ENCODE measurements around the gene P4HA2. TPM values are rescaled to one million over a fixed set of nuclear protein-coding genes. Genes with fewer than 3 reads are reported as not detected.

The P4HA2 gene
- total and polyA plus RNA-seq, 2 of the 8 experiments (the other 6 are each of a cell fraction or from before 2014, with no cell fraction given): 7.4 to 9.3 TPM

GRCh38 chr5:132274050-132274792 lies 46.6 kb upstream of the P4HA2 start:
- H2BK15ac ChIP-seq (ENCODE audit: low read length): no peak overlapping the region
- FAIRE-seq (no peak), DNase-seq (ENCODE audit: low read depth in 1 of 2, low spot score in 2 of 2) (no peak)
- no peak overlapping the region for H3K23ac ChIP-seq (ENCODE audit: insufficient read length)
- peaks cover 0 to 12% (median 5%) of the 10 kb centered on the region in 4 experiments; a peak in 5 of 7 replicates for H3K4me1 ChIP-seq (replicated peaks in 1 of 4; ENCODE audit: control insufficient read depth in 3 of 4, insufficient read depth in 4 of 4, low read length in 3 of 4)
- no peak overlapping the region for H4K8ac ChIP-seq (ENCODE audit: extremely low read depth, insufficient read depth, low read length)
- H4K91ac ChIP-seq (replicated peaks; ENCODE audit: insufficient read length, low read length): no peak overlapping the region
- H3K14ac ChIP-seq (ENCODE audit: insufficient read length): no peak overlapping the region
- ChIA-PET CTCF (ENCODE audit: partially characterized antibody) (interaction anchor here (0.9 to 3.5 kb wide), 8 partner anchors 8 to 50 kb away, joined by 3 to 54 read pairs (median 8); partner anchors contain the start of gene SLC22A4), POLR2A (ENCODE audit: partially characterized antibody) (no interaction called here)
- no peak overlapping the region for H4K5ac ChIP-seq (ENCODE audit: insufficient read length, low read depth, low read length)
- 92% methylated on average over 12 of the region's 14 CpGs; no CpG with 5 or more reads in 1 of the 2 experiments for WGBS, 2 experiments (ENCODE audit: extremely low coverage in 1 of 2, insufficient coverage in 1 of 2, insufficient read length in 1 of 2, insufficient replicate concordance in 2 of 2, low coverage in 1 of 2, low lambda C conversion rate in 2 of 2, missing lambda C conversion rate in 1 of 2)
- H3K9ac ChIP-seq (replicated peaks in 1 of 4; ENCODE audit: extremely low read depth in 1 of 4, low read depth in 3 of 4, low read length in 3 of 4): no peak overlapping the region
- H3K4me2 ChIP-seq (ENCODE audit: insufficient read depth in 1 of 2, low read depth in 2 of 2, low read length in 2 of 2): no peak overlapping the region
- H2AK5ac ChIP-seq (ENCODE audit: low read depth, low read length): no peak overlapping the region
- H3K27me3 ChIP-seq (replicated peaks in 1 of 4; ENCODE audit: control insufficient read depth in 3 of 4, extremely low read depth in 1 of 4, insufficient read depth in 3 of 4, low read length in 3 of 4): no peaks in the 10 kb centered on the region
- no peak overlapping the region for H2BK12ac ChIP-seq (ENCODE audit: low read depth, low read length)
- H2BK20ac ChIP-seq (ENCODE audit: low read length): no peak overlapping the region
- H4K20me1 ChIP-seq (replicated peaks in 1 of 2; ENCODE audit: control insufficient read depth in 1 of 2, insufficient read depth in 2 of 2, low read length in 2 of 2): no peaks in the 10 kb centered on the region
- H2AFZ ChIP-seq (ENCODE audit: low read length): no peak overlapping the region
- no peak overlapping the region for H3K18ac ChIP-seq (ENCODE audit: extremely low read depth, low read length)
- no peak overlapping the region for H3K4ac ChIP-seq (replicated peaks; ENCODE audit: insufficient read length, low read depth, low read length)
- H3K79me1 ChIP-seq (ENCODE audit: low read depth, low read length): no peaks in the 10 kb centered on the region
- no peaks in the 10 kb centered on the region; a peak in 1 of 8 replicates for H3K36me3 ChIP-seq (ENCODE audit: control insufficient read depth in 2 of 4, insufficient read depth in 4 of 4, low read length in 3 of 4)
- H2BK5ac ChIP-seq (ENCODE audit: low read depth, low read length): no peak overlapping the region; the same call in 1 of the 2 replicates
- no peak overlapping the region for H2BK120ac ChIP-seq (replicated peaks; ENCODE audit: low read depth, low read length)
- no peak overlapping the region for H3K56ac ChIP-seq (replicated peaks; ENCODE audit: insufficient read length, low read depth, low read length)
- no peak overlapping the region for H3K4me3 ChIP-seq (ENCODE audit: extremely low read depth in 1 of 4, insufficient read depth in 2 of 4, low read depth in 3 of 4, low read length in 4 of 4)
- H3K23me2 ChIP-seq (ENCODE audit: low read depth, low read length): no peaks in the 10 kb centered on the region
- no peaks in the 10 kb centered on the region for H3K9me3 ChIP-seq (ENCODE audit: insufficient read depth in 2 of 2, low read depth in 1 of 2, low read length in 1 of 2)
- H3K79me2 ChIP-seq (ENCODE audit: control insufficient read depth in 1 of 2, insufficient read depth in 2 of 2, low read length in 2 of 2): no peaks in the 10 kb centered on the region
- no peak overlapping the region for H3K27ac ChIP-seq (ENCODE audit: low read depth, low read length)
- TF ChIP-seq CBX5 (IDR thresholded peaks at IDR 0.05; ENCODE audit: low read depth, low read length) (no peak), BCL11A (IDR thresholded peaks at IDR 0.05; ENCODE audit: low read depth in 2 of 2, low read length in 2 of 2) (no peak), POLR2AphosphoS5 (IDR thresholded peaks at IDR 0.05; ENCODE audit: low read depth, low read length) (no peak), SAP30 (IDR thresholded peaks at IDR 0.05; ENCODE audit: insufficient read depth, insufficient replicate concordance, low read length) (no peak), RXRA (IDR thresholded peaks at IDR 0.05; ENCODE audit: insufficient read depth, low read depth, low read length) (no peak), GABPA (IDR thresholded peaks at IDR 0.05; ENCODE audit: borderline replicate concordance, insufficient read depth, low read length) (no peak), BACH1 (IDR thresholded peaks at IDR 0.05; ENCODE audit: low read length) (no peak), BRCA1 (IDR thresholded peaks at IDR 0.05; ENCODE audit: low read depth, low read length) (no peak), FOSL1 (IDR thresholded peaks at IDR 0.05; ENCODE audit: insufficient read depth, low read depth, low read length) (no peak), CREB1 (IDR thresholded peaks at IDR 0.05) (no peak), SIX5 (IDR thresholded peaks at IDR 0.05; ENCODE audit: low read depth, low read length) (no peak)

Data from H1 (cell line).